Panc1 (cell line): Measurements from ENCODE around the gene PRTN3.

Experiments
- POLR2AphosphoS5 ChIP-seq: IDR thresholded peaks from 2 replicates; pipeline ENCODE4 v1.6.1; 2012; ENCODE audit warnings: mild to moderate bottlenecking, low read depth, low read length, moderate library complexity
- SIN3A ChIP-seq: IDR thresholded peaks from 2 replicates; pipeline ENCODE4 v1.6.1; 2012; ENCODE audit warnings: low read depth, mild to moderate bottlenecking, low read length, moderate library complexity, borderline replicate concordance; ENCODE audit not compliant: insufficient read depth
- TCF7L2 ChIP-seq: IDR thresholded peaks from 2 replicates; pipeline ENCODE4 v1.6.1; 2011; ENCODE audit warnings: mild to moderate bottlenecking, low read depth, low read length, inconsistent platforms
- TF ChIP-seq, protein P1 (sequence below): fragments of 450-650 bp; IDR thresholded peaks from 2 replicates; pipeline ENCODE4 v1.5.1; 2017; ENCODE audit warnings: mild to moderate bottlenecking
- TF ChIP-seq, protein P2 (sequence below), 2 experiments: IDR thresholded peaks; 2 replicates each; pipeline ENCODE4 v1.6.1; 2011 to 2012; ENCODE audit warnings: low read depth in 2 of 2, control low read depth in 1 of 2, low read length in 1 of 2, mild to moderate bottlenecking in 1 of 2, moderate library complexity in 1 of 2; ENCODE audit not compliant: insufficient read depth in 1 of 2

DNA sequence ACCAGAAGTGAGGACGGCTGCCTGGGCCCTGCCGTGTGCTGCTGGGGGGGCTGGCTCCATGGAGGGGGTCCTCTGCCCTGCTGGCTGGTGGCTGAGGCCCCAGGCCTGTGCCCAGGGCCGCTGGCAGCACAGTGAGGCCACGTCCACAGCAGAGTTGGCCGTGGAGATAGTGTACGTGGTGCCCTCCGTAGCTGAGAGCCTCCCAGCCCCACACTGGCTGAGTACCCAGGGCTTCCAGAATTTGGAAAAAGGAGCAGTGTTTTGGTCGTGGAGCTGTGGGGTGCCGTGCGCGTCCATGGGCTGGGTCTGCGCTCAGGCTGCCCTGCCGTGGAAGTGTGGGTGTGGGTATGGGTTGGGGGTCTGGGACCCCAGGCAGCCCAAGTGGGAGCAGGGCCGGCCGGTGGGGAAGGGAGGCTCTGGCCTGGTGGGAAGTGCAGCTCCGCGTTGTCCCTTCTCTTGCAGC is 37.7 kb upstream of the PRTN3 start:
- TF ChIP-seq POLR2AphosphoS5 (no peak), SIN3A (no peak), TCF7L2 (no peak)
- TF ChIP-seq, protein P1, sequence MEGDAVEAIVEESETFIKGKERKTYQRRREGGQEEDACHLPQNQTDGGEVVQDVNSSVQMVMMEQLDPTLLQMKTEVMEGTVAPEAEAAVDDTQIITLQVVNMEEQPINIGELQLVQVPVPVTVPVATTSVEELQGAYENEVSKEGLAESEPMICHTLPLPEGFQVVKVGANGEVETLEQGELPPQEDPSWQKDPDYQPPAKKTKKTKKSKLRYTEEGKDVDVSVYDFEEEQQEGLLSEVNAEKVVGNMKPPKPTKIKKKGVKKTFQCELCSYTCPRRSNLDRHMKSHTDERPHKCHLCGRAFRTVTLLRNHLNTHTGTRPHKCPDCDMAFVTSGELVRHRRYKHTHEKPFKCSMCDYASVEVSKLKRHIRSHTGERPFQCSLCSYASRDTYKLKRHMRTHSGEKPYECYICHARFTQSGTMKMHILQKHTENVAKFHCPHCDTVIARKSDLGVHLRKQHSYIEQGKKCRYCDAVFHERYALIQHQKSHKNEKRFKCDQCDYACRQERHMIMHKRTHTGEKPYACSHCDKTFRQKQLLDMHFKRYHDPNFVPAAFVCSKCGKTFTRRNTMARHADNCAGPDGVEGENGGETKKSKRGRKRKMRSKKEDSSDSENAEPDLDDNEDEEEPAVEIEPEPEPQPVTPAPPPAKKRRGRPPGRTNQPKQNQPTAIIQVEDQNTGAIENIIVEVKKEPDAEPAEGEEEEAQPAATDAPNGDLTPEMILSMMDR = no peak
- TF ChIP-seq, protein P2, sequence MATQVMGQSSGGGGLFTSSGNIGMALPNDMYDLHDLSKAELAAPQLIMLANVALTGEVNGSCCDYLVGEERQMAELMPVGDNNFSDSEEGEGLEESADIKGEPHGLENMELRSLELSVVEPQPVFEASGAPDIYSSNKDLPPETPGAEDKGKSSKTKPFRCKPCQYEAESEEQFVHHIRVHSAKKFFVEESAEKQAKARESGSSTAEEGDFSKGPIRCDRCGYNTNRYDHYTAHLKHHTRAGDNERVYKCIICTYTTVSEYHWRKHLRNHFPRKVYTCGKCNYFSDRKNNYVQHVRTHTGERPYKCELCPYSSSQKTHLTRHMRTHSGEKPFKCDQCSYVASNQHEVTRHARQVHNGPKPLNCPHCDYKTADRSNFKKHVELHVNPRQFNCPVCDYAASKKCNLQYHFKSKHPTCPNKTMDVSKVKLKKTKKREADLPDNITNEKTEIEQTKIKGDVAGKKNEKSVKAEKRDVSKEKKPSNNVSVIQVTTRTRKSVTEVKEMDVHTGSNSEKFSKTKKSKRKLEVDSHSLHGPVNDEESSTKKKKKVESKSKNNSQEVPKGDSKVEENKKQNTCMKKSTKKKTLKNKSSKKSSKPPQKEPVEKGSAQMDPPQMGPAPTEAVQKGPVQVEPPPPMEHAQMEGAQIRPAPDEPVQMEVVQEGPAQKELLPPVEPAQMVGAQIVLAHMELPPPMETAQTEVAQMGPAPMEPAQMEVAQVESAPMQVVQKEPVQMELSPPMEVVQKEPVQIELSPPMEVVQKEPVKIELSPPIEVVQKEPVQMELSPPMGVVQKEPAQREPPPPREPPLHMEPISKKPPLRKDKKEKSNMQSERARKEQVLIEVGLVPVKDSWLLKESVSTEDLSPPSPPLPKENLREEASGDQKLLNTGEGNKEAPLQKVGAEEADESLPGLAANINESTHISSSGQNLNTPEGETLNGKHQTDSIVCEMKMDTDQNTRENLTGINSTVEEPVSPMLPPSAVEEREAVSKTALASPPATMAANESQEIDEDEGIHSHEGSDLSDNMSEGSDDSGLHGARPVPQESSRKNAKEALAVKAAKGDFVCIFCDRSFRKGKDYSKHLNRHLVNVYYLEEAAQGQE (IDR thresholded peaks at IDR 0.05; ENCODE audit: insufficient read depth in 1 of 2, low read depth in 2 of 2, low read length in 1 of 2) = no peak
